Neural cell (in vitro differentiated cells): ENCODE measurements around the gene ITPR2. TPM values are rescaled to one million over a fixed set of nuclear protein-coding genes. Genes with fewer than 3 reads are reported as not detected.

Source experiments
- H2AFZ ChIP-seq: fragments of 200-600, 300-800 bp; sonication (generic), shearing (Covaris generic); 2 replicates; pipeline ENCODE4 v1.6.0; 2014; ENCODE audit warnings: low read depth, mild to moderate bottlenecking, antibody characterized with exemption, low read length, moderate library complexity
- H3F3A ChIP-seq: fragments of 200-600 bp; shearing (Covaris generic); 2 replicates; pipeline ENCODE4 v1.6.1; 2016; ENCODE audit warnings: mild to moderate bottlenecking, moderate library complexity, mixed read lengths, antibody characterized with exemption, low read length; ENCODE audit not compliant: insufficient read depth, poor library complexity, severe bottlenecking
- H3K27ac ChIP-seq: fragments of 200-600, 300-800 bp; sonication (generic), shearing (Covaris generic); 2 replicates; pipeline ENCODE4 v1.5.1; 2014; ENCODE audit warnings: mild to moderate bottlenecking, low read length, moderate library complexity
- H3K27me3 ChIP-seq: fragments of 300-800, 200-600 bp; sonication (generic), shearing (Covaris generic); 2 replicates; pipeline ENCODE4 v1.6.0; 2014; ENCODE audit warnings: mild to moderate bottlenecking, low read depth, low read length, moderate library complexity; ENCODE audit not compliant: insufficient read depth
- H3K36me3 ChIP-seq: fragments of 300-800, 200-600 bp; sonication (generic), shearing (Covaris generic); 2 replicates; pipeline ENCODE4 v1.5.1; 2014; ENCODE audit warnings: mild to moderate bottlenecking, antibody characterized with exemption, low read length, moderate library complexity; ENCODE audit not compliant: insufficient read depth
- H3K4me2 ChIP-seq: fragments of 300-800, 200-600 bp; sonication (generic), shearing (Covaris generic); 2 replicates; pipeline ENCODE4 v1.6.0; 2014; ENCODE audit warnings: mild to moderate bottlenecking, low read length
- H3K4me3 ChIP-seq: fragments of 300-800, 200-600 bp; sonication (generic), shearing (Covaris generic); 2 replicates; pipeline ENCODE4 v1.5.1; 2014; ENCODE audit warnings: mild to moderate bottlenecking, low read length, moderate library complexity
- H3K79me2 ChIP-seq: fragments of 200-600 bp; shearing (Covaris generic); replicated peaks from 2 replicates; pipeline ENCODE4 v1.6.0; 2014; ENCODE audit warnings: mild to moderate bottlenecking, low read length, moderate library complexity; ENCODE audit not compliant: insufficient read depth
- H3K9ac ChIP-seq: fragments of 300-800, 200-600 bp; sonication (generic), shearing (Covaris generic); 2 replicates; pipeline ENCODE4 v1.6.1; 2016; ENCODE audit warnings: mild to moderate bottlenecking, low read length, mixed read lengths
- H3K9me2 ChIP-seq: fragments of 200-600 bp; shearing (Covaris generic); 2 replicates; pipeline ENCODE4 v1.6.1; 2016; ENCODE audit warnings: mild to moderate bottlenecking, low read length, mixed read lengths; ENCODE audit not compliant: insufficient read depth
- H3K9me3 ChIP-seq: fragments of 200-600, 300-800 bp; sonication (generic), shearing (Covaris generic); 2 replicates; pipeline ENCODE4 v1.6.1; 2016; ENCODE audit warnings: mild to moderate bottlenecking, mixed run types, low read length, moderate library complexity, mixed read lengths
- H4K20me1 ChIP-seq: fragments of 200-600 bp; shearing (Covaris generic); 2 replicates; pipeline ENCODE4 v1.6.1; 2016; ENCODE audit warnings: mild to moderate bottlenecking, mixed run types; ENCODE audit not compliant: insufficient read depth
- EP300 ChIP-seq: fragments of 450-650 bp; conservative IDR thresholded peaks from 2 replicates; pipeline ENCODE4 v1.6.1; 2014; ENCODE audit warnings: antibody characterized with exemption, mild to moderate bottlenecking, moderate library complexity; ENCODE audit not compliant: poor library complexity, severe bottlenecking
- EZH2 ChIP-seq: fragments of 200-600, 300-800 bp; shearing (Covaris generic), sonication (generic); IDR thresholded peaks from 2 replicates; pipeline ENCODE4 v1.6.1; 2014; ENCODE audit warnings: antibody characterized with exemption, low read length, borderline replicate concordance, mild to moderate bottlenecking; ENCODE audit not compliant: insufficient read depth, poor library complexity, severe bottlenecking
- MXI1 ChIP-seq: fragments of 450-650 bp; conservative IDR thresholded peaks from 2 replicates; pipeline ENCODE4 v1.6.1; 2014; ENCODE audit warnings: antibody characterized with exemption, mild to moderate bottlenecking; ENCODE audit not compliant: poor library complexity, severe bottlenecking
- POLR2AphosphoS5 ChIP-seq: IDR thresholded peaks from 2 replicates; pipeline ENCODE4 v1.6.1; 2012
- RAD21 ChIP-seq: fragments of 450-650 bp; conservative IDR thresholded peaks from 2 replicates; pipeline ENCODE4 v1.6.1; 2014; ENCODE audit warnings: antibody characterized with exemption, mild to moderate bottlenecking, moderate library complexity
- REST ChIP-seq: IDR thresholded peaks from 2 replicates; pipeline ENCODE4 v1.6.1; 2012; ENCODE audit warnings: borderline replicate concordance
- SMC3 ChIP-seq: fragments of 450-650 bp; conservative IDR thresholded peaks from 2 replicates; pipeline ENCODE4 v1.6.1; 2014; ENCODE audit warnings: antibody characterized with exemption, mild to moderate bottlenecking, moderate library complexity; ENCODE audit not compliant: poor library complexity
- TAF1 ChIP-seq: IDR thresholded peaks from 2 replicates; pipeline ENCODE4 v1.6.1; 2012; ENCODE audit warnings: low read depth
- polyA plus RNA-seq: library from polyadenylated mRNA; depleted of rRNA; stranded (reverse); fragments of >200 nt; gene quantifications from 2 replicates; pipeline ENCODE4 v1.2.3, GENCODE V29; 2014
- TF ChIP-seq, protein P1 (sequence below): fragments of 450-650 bp; IDR thresholded peaks from 2 replicates; pipeline ENCODE4 v1.5.1; 2014; ENCODE audit warnings: antibody characterized with exemption, mild to moderate bottlenecking, moderate library complexity; ENCODE audit not compliant: poor library complexity, severe bottlenecking

ITPR2 gene
- polyA plus RNA-seq, 1 donor from 2014 or later = 2.0 TPM

DNA sequence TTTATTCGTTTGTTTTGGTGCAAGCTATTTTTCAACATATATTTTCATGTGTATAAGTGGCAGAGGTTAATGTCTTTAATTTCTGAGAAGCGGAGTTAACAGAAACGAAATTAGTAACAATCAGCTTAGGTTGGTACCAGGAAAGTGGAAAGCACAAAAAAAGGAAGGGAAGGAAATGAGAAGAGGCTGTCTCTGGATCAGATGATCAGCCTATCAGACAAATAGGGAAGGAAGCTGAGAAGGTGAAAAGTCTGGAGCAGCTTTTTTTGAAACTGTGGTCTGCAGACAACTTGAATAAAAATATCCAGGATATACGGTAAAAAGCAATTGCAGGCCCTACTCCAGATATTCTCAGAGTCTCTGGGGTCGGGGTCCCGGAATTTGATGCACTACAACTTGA, 372.6 kb downstream of the ITPR2 start:
- Histone ChIP-seq H3K27me3 (no peaks in the 10 kb centered on the region), H3F3A (no peaks in the 10 kb centered on the region), H2AFZ (no peak overlapping the region), H3K9me3 (no peaks in the 10 kb centered on the region), H3K4me2 (no peak overlapping the region), H3K4me3 (no peak overlapping the region), H3K9ac (no peak overlapping the region), H3K36me3 (no peaks in the 10 kb centered on the region), H3K9me2 (no peaks in the 10 kb centered on the region), H4K20me1 (no peaks in the 10 kb centered on the region), H3K27ac (no peak overlapping the region), H3K79me2 (no peaks in the 10 kb centered on the region)
- no peak for TF ChIP-seq MXI1
- no peak for TF ChIP-seq POLR2AphosphoS5
- TF ChIP-seq EP300 = no peak
- TF ChIP-seq REST = no peak

GRCh38 chr12:26455936-26456574, 376.9 kb downstream of the ITPR2 start:
- Histone ChIP-seq H3K9me2 (no peaks in the 10 kb centered on the region), H3K9me3 (no peaks in the 10 kb centered on the region), H3K9ac (no peak overlapping the region), H3K4me3 (no peak overlapping the region), H3K4me2 (no peak overlapping the region), H3K79me2 (no peaks in the 10 kb centered on the region), H3K36me3 (no peaks in the 10 kb centered on the region), H3K27me3 (no peaks in the 10 kb centered on the region), H2AFZ (no peak overlapping the region), H4K20me1 (no peaks in the 10 kb centered on the region), H3K27ac (no peak overlapping the region), H3F3A (no peaks in the 10 kb centered on the region)
- TF ChIP-seq TAF1 (no peak), MXI1 (no peak), EP300 (no peak), POLR2AphosphoS5 (no peak), EZH2 (no peak), REST (no peak), SMC3 (no peak), RAD21 (no peak)
- TF ChIP-seq, protein P1, sequence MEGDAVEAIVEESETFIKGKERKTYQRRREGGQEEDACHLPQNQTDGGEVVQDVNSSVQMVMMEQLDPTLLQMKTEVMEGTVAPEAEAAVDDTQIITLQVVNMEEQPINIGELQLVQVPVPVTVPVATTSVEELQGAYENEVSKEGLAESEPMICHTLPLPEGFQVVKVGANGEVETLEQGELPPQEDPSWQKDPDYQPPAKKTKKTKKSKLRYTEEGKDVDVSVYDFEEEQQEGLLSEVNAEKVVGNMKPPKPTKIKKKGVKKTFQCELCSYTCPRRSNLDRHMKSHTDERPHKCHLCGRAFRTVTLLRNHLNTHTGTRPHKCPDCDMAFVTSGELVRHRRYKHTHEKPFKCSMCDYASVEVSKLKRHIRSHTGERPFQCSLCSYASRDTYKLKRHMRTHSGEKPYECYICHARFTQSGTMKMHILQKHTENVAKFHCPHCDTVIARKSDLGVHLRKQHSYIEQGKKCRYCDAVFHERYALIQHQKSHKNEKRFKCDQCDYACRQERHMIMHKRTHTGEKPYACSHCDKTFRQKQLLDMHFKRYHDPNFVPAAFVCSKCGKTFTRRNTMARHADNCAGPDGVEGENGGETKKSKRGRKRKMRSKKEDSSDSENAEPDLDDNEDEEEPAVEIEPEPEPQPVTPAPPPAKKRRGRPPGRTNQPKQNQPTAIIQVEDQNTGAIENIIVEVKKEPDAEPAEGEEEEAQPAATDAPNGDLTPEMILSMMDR = no peak
